Kidney tubule cell (primary cell): Measurements from ENCODE around the gene LDLRAD4.
"Not testable (repeated sequence)": the region's sequence is repeated elsewhere in the genome, so short reads cannot be mapped to it uniquely, and the experiment has no call there.

Source experiments
- DNase-seq: peaks from one replicate; pipeline ENCODE4 v3.0.0-alpha.2; 2018; ENCODE audit warnings: low spot score

Gene LDLRAD4

GRCh38 chr18:13246591-13246990 is 28.0 kb downstream of the LDLRAD4 start:
- no peak for DNase-seq

DNA sequence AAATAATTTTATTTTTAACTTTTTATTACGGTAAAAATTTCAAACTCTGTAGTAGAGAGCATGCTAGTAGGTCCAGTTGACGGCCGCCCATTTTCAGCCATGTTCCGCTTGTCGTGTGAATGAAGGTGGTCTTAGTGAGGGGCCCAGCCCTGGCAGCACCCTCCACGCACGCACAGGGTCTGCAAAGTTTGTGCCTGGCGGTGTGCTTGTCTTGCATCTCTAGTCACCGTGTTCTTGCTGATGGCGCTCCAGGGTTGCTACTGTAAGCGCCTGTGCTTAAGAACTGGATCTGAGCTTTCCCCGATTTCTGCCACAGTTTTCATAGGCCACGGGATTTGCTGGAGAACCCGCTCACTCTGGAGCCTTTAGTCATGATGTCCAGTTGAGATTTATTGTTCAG is 28.9 kb downstream of the LDLRAD4 start:
- no peak for DNase-seq

DNA sequence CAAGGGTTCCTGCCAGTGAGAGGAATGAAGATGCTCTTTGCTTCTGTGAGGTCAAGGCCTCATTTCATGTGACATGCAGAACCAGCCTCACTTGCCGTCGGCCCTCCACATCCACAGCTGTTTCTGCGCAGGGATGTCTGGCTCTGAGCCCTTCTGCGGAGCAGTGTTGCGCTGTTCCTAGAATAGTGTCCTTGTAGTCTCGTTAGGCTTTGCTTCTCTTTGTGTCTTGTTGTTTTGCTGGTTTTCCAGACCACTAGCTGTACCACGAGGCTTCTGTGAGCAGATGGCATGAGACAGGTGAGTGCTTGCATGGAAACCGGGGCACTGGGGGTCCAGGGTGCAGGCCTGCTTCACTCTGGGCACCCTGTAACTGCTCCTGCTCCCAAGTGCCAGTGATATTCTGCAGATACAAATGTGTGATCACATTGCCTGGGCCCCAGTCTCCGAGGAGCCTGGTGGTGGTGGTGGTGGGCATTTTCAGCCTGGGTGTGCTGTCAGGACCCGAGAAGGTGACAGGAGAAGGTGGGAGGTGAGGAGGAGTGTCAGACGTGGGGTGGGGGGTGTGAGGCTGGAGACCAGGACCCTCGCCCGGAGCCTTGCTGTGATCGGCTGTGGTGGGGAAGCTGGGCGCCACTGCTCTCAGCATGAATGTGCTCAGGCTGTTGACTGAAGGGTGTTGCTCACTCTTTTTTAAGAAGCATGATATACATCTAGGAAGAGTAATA is 34.3 kb downstream of the LDLRAD4 start:
- no peak for DNase-seq

DNA sequence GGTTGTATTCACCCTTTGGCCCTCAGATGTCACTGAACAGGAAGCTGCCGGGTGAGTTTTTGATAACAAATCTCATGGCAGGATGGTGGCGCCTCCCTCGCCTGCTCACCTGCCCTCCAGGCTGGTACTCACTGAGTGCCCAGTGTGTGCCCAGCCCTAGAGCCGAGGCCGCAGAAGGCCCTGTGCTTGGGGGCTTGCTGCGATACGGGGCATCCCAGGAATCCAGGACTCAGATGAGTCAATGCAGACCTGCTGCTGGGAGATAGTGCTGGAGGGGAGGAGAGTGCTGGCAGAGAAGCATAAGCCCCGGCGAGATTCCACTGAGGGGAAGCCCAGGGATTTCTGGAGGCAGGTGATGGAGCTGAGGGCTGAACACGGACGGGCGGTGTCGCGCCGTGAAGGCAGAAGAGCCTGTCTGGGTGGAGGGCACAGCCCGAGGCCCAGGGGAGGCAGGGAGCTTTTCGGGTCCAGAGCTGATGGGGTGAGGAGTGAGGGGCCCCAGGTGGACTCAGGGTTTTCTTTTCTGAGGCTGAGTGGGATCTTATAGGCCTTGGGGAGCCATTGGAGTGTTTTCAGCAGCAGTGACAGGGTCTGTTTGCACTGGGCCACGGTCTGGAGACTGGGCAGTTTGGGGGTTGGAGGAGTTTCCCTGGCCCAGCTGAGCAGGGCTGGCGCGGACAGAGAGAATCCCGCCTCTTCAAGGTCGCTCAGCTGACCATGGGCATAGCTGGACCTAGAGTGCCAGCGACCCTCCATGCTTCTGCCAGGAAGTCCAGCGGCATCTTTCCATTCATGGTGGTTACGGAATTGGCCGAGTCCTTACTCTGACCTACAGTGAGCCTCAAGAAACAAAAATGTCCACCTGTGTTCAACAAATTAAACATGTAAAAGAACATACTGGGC is 35.5 kb downstream of the LDLRAD4 start:
- DNase-seq: no peak

GRCh38 chr18:13254971-13255927 is 36.7 kb downstream of the LDLRAD4 start:
- no peak for DNase-seq

- DNase-seq: no peak
These were observed 38.1 kb downstream of the LDLRAD4 start for GRCh38 chr18:13256444-13257305.

DNA sequence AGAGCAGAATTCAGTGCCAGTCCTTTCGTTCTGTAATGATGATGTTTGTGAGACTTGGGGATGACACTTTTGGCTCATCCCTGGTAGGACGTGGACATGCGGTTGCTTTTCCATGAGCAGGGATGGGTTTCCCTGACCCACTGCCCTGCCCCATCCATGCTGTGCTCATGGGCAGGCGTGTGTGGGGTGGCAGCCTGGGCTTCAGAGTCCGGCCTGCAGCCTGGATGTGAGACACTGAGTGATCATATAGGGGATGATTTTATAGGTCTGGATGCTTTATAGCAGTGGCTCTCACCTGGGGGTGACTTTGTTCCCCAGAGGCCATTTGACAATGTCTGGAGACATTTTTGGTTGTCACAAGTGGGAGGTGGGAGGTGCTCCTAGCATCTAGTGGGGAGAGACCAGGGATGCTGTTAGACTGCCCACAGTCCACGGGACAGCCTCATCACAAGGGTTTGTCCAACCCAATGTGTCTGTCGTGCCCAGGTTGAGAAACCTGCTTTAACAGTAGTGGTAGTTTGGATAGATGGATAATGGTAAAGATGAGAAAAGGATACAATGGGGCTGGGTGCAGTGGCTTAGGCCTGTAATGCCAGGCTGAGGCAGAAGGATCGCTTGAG is 38.9 kb downstream of the LDLRAD4 start:
- no peak for DNase-seq

GRCh38 chr18:13258921-13259320 is 40.4 kb downstream of the LDLRAD4 start:
- peak; percentile 81 for DNase-seq

- no peak for DNase-seq
These were observed 41.1 kb downstream of the LDLRAD4 start for GRCh38 chr18:13259701-13260100.

DNA sequence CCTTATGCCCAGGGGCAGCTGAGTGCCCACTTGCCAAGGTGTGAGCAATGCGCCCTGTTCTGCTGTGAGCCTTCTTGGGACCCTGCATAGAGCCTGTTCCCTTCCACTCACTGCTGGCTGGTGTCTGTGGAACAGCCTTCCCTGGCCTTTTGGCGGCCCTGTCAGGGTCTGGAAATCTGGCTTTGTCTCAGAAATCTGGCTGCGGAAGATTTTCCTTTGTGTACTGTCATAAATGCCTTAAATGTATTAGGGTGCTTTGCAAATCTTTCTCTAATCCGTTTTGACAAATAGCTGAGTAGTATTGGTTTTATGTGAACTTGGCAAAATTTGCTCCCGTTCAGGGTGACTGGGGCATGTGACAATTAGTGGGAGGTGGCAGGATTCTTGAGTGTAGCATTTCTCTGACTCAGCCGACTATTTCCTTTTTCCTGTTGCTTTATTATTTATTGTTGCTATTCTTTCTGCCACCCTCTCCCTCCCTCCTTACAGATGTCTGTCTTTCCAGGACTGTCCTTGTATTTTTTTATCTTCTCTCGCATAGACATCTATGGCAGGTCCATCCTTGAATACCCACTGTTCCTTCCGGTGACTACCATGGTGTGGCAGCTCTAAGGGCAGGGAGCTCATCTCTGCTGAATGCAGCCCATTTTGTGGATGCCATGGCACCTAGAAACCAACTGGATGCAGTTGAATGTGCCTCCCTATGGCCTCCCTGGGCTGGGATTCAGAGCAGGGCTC is 41.8 kb downstream of the LDLRAD4 start:
- peak; percentile 52 for DNase-seq

- DNase-seq: no peak
These were observed 42.5 kb downstream of the LDLRAD4 start for GRCh38 chr18:13260935-13261640.

DNA sequence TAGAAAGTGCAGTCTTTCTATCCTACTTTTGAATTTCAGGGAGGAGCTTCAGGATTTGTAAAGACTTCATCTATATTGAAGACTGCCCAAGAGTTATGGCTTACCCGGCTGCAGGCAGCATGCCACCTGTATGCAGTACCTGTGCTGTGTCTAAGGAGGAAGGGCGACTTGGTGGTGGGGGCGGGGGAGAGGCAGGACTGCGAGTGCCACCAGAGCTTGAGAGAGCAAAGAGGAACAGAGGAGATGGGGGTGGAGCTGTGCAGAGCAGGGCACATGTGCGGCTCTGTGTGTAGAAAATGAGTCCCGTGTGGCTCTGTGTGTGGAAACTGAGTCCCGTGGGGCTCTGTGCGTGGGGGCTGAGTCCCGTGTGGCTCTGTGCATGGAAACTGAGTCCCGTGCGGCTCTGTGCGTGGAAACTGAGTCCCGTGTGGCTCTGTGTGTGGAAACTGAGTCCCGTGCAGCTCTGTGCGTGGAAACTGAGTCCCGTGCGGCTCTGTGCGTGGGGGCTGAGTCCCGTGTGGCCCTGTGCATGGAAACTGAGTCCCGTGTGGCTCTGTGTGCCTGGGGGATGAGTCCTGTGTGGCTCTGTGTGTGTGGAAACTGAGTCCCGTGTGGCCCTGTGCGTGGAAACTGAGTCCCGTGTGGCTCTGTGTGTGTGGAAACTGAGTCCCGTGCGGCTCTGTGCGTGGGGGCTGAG is 43.2 kb downstream of the LDLRAD4 start:
- no peak for DNase-seq

- DNase-seq: not testable (repeated sequence)
These were observed 43.8 kb downstream of the LDLRAD4 start for GRCh38 chr18:13262358-13262680.

DNA sequence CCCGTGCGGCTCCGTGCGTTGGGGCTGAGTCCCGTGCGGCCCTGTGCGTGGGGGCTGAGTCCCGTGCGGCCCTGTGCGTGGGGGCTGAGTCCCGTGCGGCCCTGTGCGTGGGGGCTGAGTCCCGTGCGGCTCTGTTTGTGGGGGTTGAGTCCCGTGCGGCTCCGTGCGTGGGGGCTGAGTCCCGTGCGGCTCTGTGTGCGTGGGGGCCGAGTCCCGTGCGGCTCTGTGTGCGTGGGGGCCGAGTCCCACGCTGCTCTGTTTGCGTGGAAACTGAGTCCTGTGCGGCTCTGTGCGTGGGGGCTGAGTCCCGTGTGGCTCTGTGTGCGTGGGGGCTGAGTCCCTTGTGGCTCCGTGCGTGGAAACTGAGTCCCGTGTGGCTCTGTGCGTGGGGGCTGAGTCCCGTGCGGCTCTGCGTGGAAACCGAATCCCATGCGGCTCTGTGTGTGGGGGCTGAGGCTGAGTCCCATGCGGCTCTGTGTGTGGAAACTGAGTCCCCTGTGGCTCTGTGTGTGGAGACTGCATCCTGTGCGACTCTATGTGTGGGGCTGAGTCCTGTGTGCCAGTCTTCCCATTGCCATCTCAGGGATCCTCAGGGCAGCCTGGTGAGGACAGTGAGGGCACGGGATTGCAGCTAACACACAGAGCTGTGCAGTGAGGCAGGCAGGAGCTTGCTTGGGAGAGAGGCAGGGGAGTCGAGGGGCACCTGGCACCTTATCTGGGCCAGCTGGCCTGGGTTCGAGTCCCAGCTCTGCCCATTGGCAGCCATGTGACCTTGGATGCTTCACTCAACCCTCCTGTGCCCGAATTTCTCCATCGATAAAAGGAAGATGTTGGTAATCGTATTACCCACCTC is 44.5 kb downstream of the LDLRAD4 start:
- DNase-seq: no peak

GRCh38 chr18:13264091-13265007 is 45.8 kb downstream of the LDLRAD4 start:
- DNase-seq: no peak

GRCh38 chr18:13265008-13265910 is 46.7 kb downstream of the LDLRAD4 start:
- DNase-seq: no peak
